ENCODE results near the gene PRKG2.

Gene PRKG2

GRCh38 chr4:81257021-81257420 is 42.0 kb upstream of the PRKG2 start:
- no peak overlapping the region for H3K27ac ChIP-seq
- no peak overlapping the region for H2AFZ ChIP-seq
- no peak overlapping the region for H3K4me2 ChIP-seq (ENCODE audit: low read length)
- no peaks in the 10 kb centered on the region for H3K4me1 ChIP-seq
- H3K79me2 ChIP-seq = no peaks in the 10 kb centered on the region
- no peaks in the 10 kb centered on the region for H3K36me3 ChIP-seq (ENCODE audit: control insufficient read depth, insufficient read depth, low read length)
- H3K9ac ChIP-seq = no peak overlapping the region
- no peaks in the 10 kb centered on the region for H3K9me3 ChIP-seq (ENCODE audit: control insufficient read depth, low read length)
- TF ChIP-seq CTCF (IDR thresholded peaks at IDR 0.05) = no peak
- H3K4me3 ChIP-seq (ENCODE audit: low read depth, low read length) = no peak overlapping the region
- H3K27me3 ChIP-seq (ENCODE audit: control insufficient read depth, insufficient read depth, low read length) = no peaks in the 10 kb centered on the region

GRCh38 chr4:81256059-81256970 is 41.3 kb upstream of the PRKG2 start:
- Histone ChIP-seq H3K79me2 (no peaks in the 10 kb centered on the region), H3K4me2 (ENCODE audit: low read length) (no peak overlapping the region), H3K4me3 (ENCODE audit: low read depth, low read length) (no peak overlapping the region), H3K27ac (no peak overlapping the region), H3K9me3 (ENCODE audit: control insufficient read depth, low read length) (no peaks in the 10 kb centered on the region), H2AFZ (no peak overlapping the region), H3K4me1 (no peaks in the 10 kb centered on the region), H3K36me3 (ENCODE audit: control insufficient read depth, insufficient read depth, low read length) (no peaks in the 10 kb centered on the region), H3K9ac (no peak overlapping the region), H3K27me3 (ENCODE audit: control insufficient read depth, insufficient read depth, low read length) (no peaks in the 10 kb centered on the region)
- TF ChIP-seq CTCF (IDR thresholded peaks at IDR 0.05) = no peak

GRCh38 chr4:81255524-81255923 is 40.5 kb upstream of the PRKG2 start:
- Histone ChIP-seq H3K4me3 (ENCODE audit: low read depth, low read length) (no peak overlapping the region), H3K27ac (no peak overlapping the region), H2AFZ (no peak overlapping the region), H3K79me2 (no peaks in the 10 kb centered on the region), H3K27me3 (ENCODE audit: control insufficient read depth, insufficient read depth, low read length) (no peaks in the 10 kb centered on the region), H3K4me1 (no peaks in the 10 kb centered on the region), H3K4me2 (ENCODE audit: low read length) (no peak overlapping the region), H3K36me3 (ENCODE audit: control insufficient read depth, insufficient read depth, low read length) (no peaks in the 10 kb centered on the region), H3K9ac (no peak overlapping the region), H3K9me3 (ENCODE audit: control insufficient read depth, low read length) (no peaks in the 10 kb centered on the region)
- no peak for TF ChIP-seq CTCF (IDR thresholded peaks at IDR 0.05)

- Histone ChIP-seq H2AFZ (no peak overlapping the region), H3K9ac (no peak overlapping the region), H3K27me3 (ENCODE audit: control insufficient read depth, insufficient read depth, low read length) (no peaks in the 10 kb centered on the region), H3K79me2 (no peaks in the 10 kb centered on the region), H3K9me3 (ENCODE audit: control insufficient read depth, low read length) (no peaks in the 10 kb centered on the region), H3K4me2 (ENCODE audit: low read length) (no peak overlapping the region), H3K4me1 (no peaks in the 10 kb centered on the region), H3K27ac (no peak overlapping the region), H3K4me3 (ENCODE audit: low read depth, low read length) (no peak overlapping the region), H3K36me3 (ENCODE audit: control insufficient read depth, insufficient read depth, low read length) (no peaks in the 10 kb centered on the region)
- no peak for TF ChIP-seq CTCF (IDR thresholded peaks at IDR 0.05)
These were observed 35.4 kb upstream of the PRKG2 start for GRCh38 chr4:81250430-81250829.
